Measurements from ENCODE around the gene OAS3.

GRCh38 chr12:112987561-112987960, 49.3 kb downstream of the OAS3 start:
- no peak for TF ChIP-seq CTCF (IDR thresholded peaks at IDR 0.05)
- no peak for TF ChIP-seq POLR2AphosphoS5 (IDR thresholded peaks at IDR 0.05)

Data from breast epithelium (tissue), 3 donors.